Smooth muscle cell (in vitro differentiated cells): Measurements from ENCODE around the gene ETV5. TPM values are rescaled to one million over a fixed set of nuclear protein-coding genes. Genes with fewer than 3 reads are reported as not detected.

Experiments used
- DNase-seq: peaks from one replicate; lab custom pipeline; 2025; ENCODE audit not compliant: unreplicated experiment; lab: John Stamatoyannopoulos, UW
- H2AFZ ChIP-seq: fragments of 200-600 bp; sonication (generic); 2 replicates; pipeline ENCODE4 v1.6.0; 2016; ENCODE audit warnings: antibody characterized with exemption, low read depth, mild to moderate bottlenecking
- H3F3A ChIP-seq: fragments of 200-600 bp; sonication (generic); 2 replicates; pipeline ENCODE4 v1.6.0; 2017; ENCODE audit warnings: antibody characterized with exemption, low read depth
- H3K27ac ChIP-seq: fragments of 200-600 bp; sonication (generic); 2 replicates; pipeline ENCODE4 v1.5.1; 2016; ENCODE audit warnings: low read depth, mild to moderate bottlenecking
- H3K27me3 ChIP-seq: fragments of 200-600 bp; sonication (generic); 2 replicates; pipeline ENCODE4 v1.6.1; 2016; ENCODE audit warnings: low read depth, mild to moderate bottlenecking
- H3K36me3 ChIP-seq: fragments of 200-600 bp; sonication (generic); 2 replicates; pipeline ENCODE4 v1.5.1; 2016; ENCODE audit warnings: low read depth
- H3K4me1 ChIP-seq: fragments of 200-600 bp; sonication (generic); 2 replicates; pipeline ENCODE4 v1.5.1; 2016; ENCODE audit warnings: low read depth
- H3K4me2 ChIP-seq: fragments of 200-600 bp; sonication (generic); 2 replicates; pipeline ENCODE4 v1.6.0; 2016; ENCODE audit warnings: mild to moderate bottlenecking
- H3K4me3 ChIP-seq: fragments of 200-600 bp; sonication (generic); 2 replicates; pipeline ENCODE4 v1.5.1; 2016; ENCODE audit warnings: mild to moderate bottlenecking
- H3K79me2 ChIP-seq: fragments of 200-600 bp; sonication (generic); 2 replicates; pipeline ENCODE4 v1.6.0; 2016; ENCODE audit warnings: low read depth, mild to moderate bottlenecking
- H3K9ac ChIP-seq: fragments of 200-600 bp; sonication (generic); 2 replicates; pipeline ENCODE4 v1.6.0; 2016; ENCODE audit warnings: low read depth
- H3K9me3 ChIP-seq: fragments of 200-600 bp; sonication (generic); replicated peaks from 2 replicates; pipeline ENCODE4 v1.5.1; 2016; ENCODE audit warnings: low read depth
- H4K20me1 ChIP-seq: fragments of 200-600 bp; sonication (generic); 2 replicates; pipeline ENCODE4 v1.6.0; 2016; ENCODE audit warnings: low read depth
- CTCF ChIP-seq: fragments of 200-600 bp; sonication (generic); IDR thresholded peaks from 2 replicates; pipeline ENCODE4 v1.5.1; 2017; ENCODE audit warnings: borderline replicate concordance, mild to moderate bottlenecking, antibody characterized with exemption; ENCODE audit not compliant: insufficient read depth, poor library complexity, severe bottlenecking
- WGBS: methylation state at CpG from one replicate; pipeline ENCODE4 v1.1.7; 2016; ENCODE audit warnings: low lambda C conversion rate; 5-methylcytosine and 5-hydroxymethylcytosine counted together
- polyA plus RNA-seq: library from polyadenylated mRNA; unstranded; fragments of >200 nt; fragmentation: Nextera tagmentation; extraction: Ambion mirVana; gene quantifications from 2 replicates; pipeline ENCODE4 v1.2.1, GENCODE V29; 2016
- total RNA-seq: library from RNA; depleted of rRNA; stranded (reverse); fragments of >200 nt; gene quantifications from 2 replicates; pipeline ENCODE4 v1.2.3, GENCODE V29; 2014

Gene ETV5
- total and polyA plus RNA-seq, 2 experiments from 2014 or later, result 32.6 to 51.8 TPM

- peaks cover 12% of the 10 kb centered on the region for H3K4me1 ChIP-seq
- H3K27me3 ChIP-seq, result no peaks in the 10 kb centered on the region
- no peak overlapping the region for H2AFZ ChIP-seq
- no peaks in the 10 kb centered on the region for H3K9me3 ChIP-seq
- no peak overlapping the region for H3K4me2 ChIP-seq
- H3K27ac ChIP-seq, result no peak overlapping the region
- TF ChIP-seq CTCF, result no peak
- no peak for DNase-seq
- H3F3A ChIP-seq, result peaks cover 3% of the 10 kb centered on the region
- H3K9ac ChIP-seq, result no peak overlapping the region
- no peak overlapping the region for H3K4me3 ChIP-seq
- WGBS, result 45% methylated on average over 12 of the region's 12 CpGs
- H4K20me1 ChIP-seq, result no peaks in the 10 kb centered on the region
- H3K79me2 ChIP-seq, result no peaks in the 10 kb centered on the region
- H3K36me3 ChIP-seq, result peaks cover 8% of the 10 kb centered on the region
Observed at GRCh38 chr3:186044968-186045367, 63.9 kb downstream of the ETV5 start.

- no peak overlapping the region for H3K4me2 ChIP-seq
- no peak overlapping the region for H3K9ac ChIP-seq
- H4K20me1 ChIP-seq, result no peaks in the 10 kb centered on the region
- H3K36me3 ChIP-seq, result peaks cover 8% of the 10 kb centered on the region
- TF ChIP-seq CTCF, result no peak
- H3K79me2 ChIP-seq, result no peaks in the 10 kb centered on the region
- H3K9me3 ChIP-seq, result no peaks in the 10 kb centered on the region
- 97% methylated on average over 3 of the region's 3 CpGs for WGBS
- peaks cover 12% of the 10 kb centered on the region for H3K4me1 ChIP-seq
- no peaks in the 10 kb centered on the region for H3K27me3 ChIP-seq
- H3K27ac ChIP-seq, result no peak overlapping the region
- H3F3A ChIP-seq, result peaks cover 3% of the 10 kb centered on the region
- DNase-seq, result no peak
- H3K4me3 ChIP-seq, result no peak overlapping the region
- no peak overlapping the region for H2AFZ ChIP-seq
Observed at GRCh38 chr3:186044427-186044826, 64.5 kb downstream of the ETV5 start.

DNA sequence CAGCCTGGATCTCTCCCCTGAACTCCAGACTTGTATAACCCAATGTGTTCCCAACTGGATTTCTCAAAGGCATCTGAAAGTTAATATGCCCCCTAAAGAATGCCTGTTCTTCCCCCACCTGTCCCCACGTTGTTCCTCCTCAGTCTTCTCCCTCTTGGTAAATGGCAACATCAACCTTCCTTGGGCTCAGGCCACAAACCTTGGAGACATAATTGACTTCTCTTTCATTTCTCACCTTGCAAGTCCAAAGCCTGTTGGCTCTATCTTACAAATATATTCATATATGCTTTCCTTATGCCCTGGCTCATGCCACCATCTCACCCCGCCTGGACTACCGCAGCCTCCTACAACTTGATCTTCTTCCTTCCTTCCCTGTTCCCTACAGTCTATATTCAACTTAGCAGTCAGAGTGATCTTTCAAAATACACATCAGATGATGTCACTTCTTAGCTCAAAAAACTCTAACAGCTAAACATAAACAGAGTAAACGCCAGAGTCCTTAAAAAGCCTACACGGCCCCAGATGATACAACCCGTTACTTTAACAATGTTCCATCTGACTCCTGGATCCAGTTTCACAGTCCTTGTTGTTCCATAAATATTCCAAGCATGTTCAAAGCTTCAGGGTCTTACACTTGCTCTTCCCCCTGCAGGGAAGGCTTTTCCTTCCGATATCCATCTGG is 66.2 kb downstream of the ETV5 start:
- 67% methylated on average over 7 of the region's 7 CpGs for WGBS
- H3K27me3 ChIP-seq, result no peaks in the 10 kb centered on the region
- no peaks in the 10 kb centered on the region for H4K20me1 ChIP-seq
- H3K4me2 ChIP-seq, result no peak overlapping the region
- peaks cover 3% of the 10 kb centered on the region for H3K9me3 ChIP-seq
- H3F3A ChIP-seq, result peaks cover 3% of the 10 kb centered on the region
- H3K27ac ChIP-seq, result no peak overlapping the region
- no peak overlapping the region for H3K4me3 ChIP-seq
- no peak for TF ChIP-seq CTCF
- H3K36me3 ChIP-seq, result peaks cover under 1% of the 10 kb centered on the region
- no peak overlapping the region for H3K9ac ChIP-seq
- H2AFZ ChIP-seq, result no peak overlapping the region
- peaks cover 12% of the 10 kb centered on the region for H3K4me1 ChIP-seq
- H3K79me2 ChIP-seq, result no peaks in the 10 kb centered on the region
- DNase-seq, result no peak

- no peak for DNase-seq
- no peak overlapping the region for H3K4me3 ChIP-seq
- no peaks in the 10 kb centered on the region for H3K36me3 ChIP-seq
- H4K20me1 ChIP-seq, result no peaks in the 10 kb centered on the region
- no peak for TF ChIP-seq CTCF
- WGBS, result 96% methylated on average over 3 of the region's 3 CpGs
- no peak overlapping the region for H3K27ac ChIP-seq
- no peaks in the 10 kb centered on the region for H3K79me2 ChIP-seq
- H3K27me3 ChIP-seq, result no peaks in the 10 kb centered on the region
- H3K9me3 ChIP-seq, result peaks cover 3% of the 10 kb centered on the region
- H3K4me2 ChIP-seq, result no peak overlapping the region
- H3F3A ChIP-seq, result peaks cover 3% of the 10 kb centered on the region
- no peak overlapping the region for H3K9ac ChIP-seq
- H3K4me1 ChIP-seq, result peaks cover 12% of the 10 kb centered on the region
- H2AFZ ChIP-seq, result no peak overlapping the region
Observed at GRCh38 chr3:186042036-186042435, 66.9 kb downstream of the ETV5 start.
